ENCODE measurements around the gene AKR1E2. TPM values are rescaled to one million over a fixed set of nuclear protein-coding genes. Genes with fewer than 3 reads are reported as not detected.

The AKR1E2 gene
- total RNA-seq, 1 donor from 2014 or later, result 0.53 TPM

DNA sequence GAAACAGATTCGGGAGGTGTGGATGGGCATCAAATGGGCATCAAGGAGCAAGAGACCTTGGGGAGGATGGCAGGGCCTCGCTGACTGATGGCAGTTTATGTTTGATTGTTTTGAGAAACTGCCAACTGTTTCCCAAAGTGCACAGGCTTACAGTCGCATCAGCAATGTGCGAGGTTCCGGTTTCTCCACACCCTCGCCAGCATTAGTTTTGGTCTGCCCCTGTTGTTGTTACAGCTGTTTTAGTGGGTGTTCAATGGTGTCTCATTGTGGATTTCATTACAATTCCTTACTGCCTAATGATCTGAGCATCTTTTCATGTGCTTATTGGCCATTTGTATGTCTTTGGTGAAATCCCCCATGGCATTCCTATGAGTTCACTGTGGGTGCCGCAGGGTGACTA lies 24.4 kb downstream of the AKR1E2 start:
- H3K27ac ChIP-seq, result peak overlapping the region; percentile 37 to 39
- no peak overlapping the region for H3K4me3 ChIP-seq
- no peak for DNase-seq (ENCODE audit: low spot score in 2 of 2)
- H3K9me3 ChIP-seq, result no peaks in the 10 kb centered on the region
- no peaks in the 10 kb centered on the region for H3K27me3 ChIP-seq
- peaks cover 2 to 26% of the 10 kb centered on the region in 2 donors for H3K4me1 ChIP-seq
- TF ChIP-seq, protein P1, sequence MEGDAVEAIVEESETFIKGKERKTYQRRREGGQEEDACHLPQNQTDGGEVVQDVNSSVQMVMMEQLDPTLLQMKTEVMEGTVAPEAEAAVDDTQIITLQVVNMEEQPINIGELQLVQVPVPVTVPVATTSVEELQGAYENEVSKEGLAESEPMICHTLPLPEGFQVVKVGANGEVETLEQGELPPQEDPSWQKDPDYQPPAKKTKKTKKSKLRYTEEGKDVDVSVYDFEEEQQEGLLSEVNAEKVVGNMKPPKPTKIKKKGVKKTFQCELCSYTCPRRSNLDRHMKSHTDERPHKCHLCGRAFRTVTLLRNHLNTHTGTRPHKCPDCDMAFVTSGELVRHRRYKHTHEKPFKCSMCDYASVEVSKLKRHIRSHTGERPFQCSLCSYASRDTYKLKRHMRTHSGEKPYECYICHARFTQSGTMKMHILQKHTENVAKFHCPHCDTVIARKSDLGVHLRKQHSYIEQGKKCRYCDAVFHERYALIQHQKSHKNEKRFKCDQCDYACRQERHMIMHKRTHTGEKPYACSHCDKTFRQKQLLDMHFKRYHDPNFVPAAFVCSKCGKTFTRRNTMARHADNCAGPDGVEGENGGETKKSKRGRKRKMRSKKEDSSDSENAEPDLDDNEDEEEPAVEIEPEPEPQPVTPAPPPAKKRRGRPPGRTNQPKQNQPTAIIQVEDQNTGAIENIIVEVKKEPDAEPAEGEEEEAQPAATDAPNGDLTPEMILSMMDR (IDR thresholded peaks at IDR 0.05), result no peak
- intact Hi-C loops (cut with DNase I), result loop anchor here (5.0 kb wide), 1 partner anchor 52 kb away; no protein-coding TSS in a partner anchor
- H3K36me3 ChIP-seq, result no peaks in the 10 kb centered on the region

DNA sequence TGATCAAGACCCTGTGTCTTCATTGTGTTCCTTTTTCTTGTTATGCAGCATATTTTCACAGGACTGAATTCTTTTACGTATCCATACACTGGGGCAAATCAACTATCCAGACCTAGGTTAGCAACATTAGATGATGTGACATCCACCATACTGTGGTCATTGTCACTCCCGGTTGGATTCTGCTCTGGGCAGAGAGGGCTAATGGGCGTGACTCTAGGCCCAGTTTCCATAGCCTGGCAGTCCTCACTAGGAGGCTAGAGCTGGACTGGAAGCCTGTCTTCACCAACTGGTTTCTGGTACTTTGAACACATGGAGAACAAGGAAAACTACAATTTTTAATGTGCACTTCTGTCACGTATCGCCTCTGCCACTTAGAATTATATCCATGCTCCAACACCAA lies 25.2 kb downstream of the AKR1E2 start:
- intact Hi-C loops (cut with DNase I), result loop anchor here (5.0 kb wide), 1 partner anchor 51 kb away; no protein-coding TSS in a partner anchor
- Histone ChIP-seq H3K9me3 (no peaks in the 10 kb centered on the region), H3K27me3 (no peaks in the 10 kb centered on the region), H3K27ac (peak overlapping the region; percentile 53 to 70), H3K4me3 (no peak overlapping the region), H3K36me3 (no peaks in the 10 kb centered on the region), H3K4me1 (peaks cover 2 to 26% of the 10 kb centered on the region in 2 donors)
- DNase-seq (ENCODE audit: low spot score in 2 of 2), result no peak
- TF ChIP-seq, protein P1 (IDR thresholded peaks at IDR 0.05), result no peak

DNA sequence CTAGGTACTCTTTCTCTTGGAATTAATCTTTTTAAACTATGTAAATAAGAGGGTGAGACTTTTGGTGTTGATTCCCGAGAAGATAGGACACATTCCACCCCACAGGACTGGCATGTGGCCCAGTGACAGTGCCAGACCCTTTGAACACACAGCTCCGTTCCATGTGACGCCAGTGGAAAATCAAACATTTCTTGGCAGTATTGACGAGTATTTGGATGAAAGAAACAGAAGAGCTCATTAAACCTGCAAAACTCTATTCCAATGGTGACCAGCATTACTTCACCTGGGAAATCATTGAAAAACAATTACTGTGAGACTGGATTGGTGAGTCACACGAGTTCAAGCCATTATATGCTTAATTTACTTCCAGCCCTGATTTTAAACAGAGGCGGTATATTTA lies 25.8 kb downstream of the AKR1E2 start:
- no peak for DNase-seq (ENCODE audit: low spot score in 2 of 2)
- no peaks in the 10 kb centered on the region for H3K36me3 ChIP-seq
- TF ChIP-seq, protein P1 (IDR thresholded peaks at IDR 0.05), result no peak
- no peaks in the 10 kb centered on the region for H3K9me3 ChIP-seq
- intact Hi-C loops (cut with DNase I), result loop anchor here (5.0 kb wide), 1 partner anchor 50 kb away; no protein-coding TSS in a partner anchor
- peaks cover 2 to 26% of the 10 kb centered on the region in 2 donors for H3K4me1 ChIP-seq
- peak overlapping the region; percentile 53 to 70 for H3K27ac ChIP-seq
- no peak overlapping the region for H3K4me3 ChIP-seq
- H3K27me3 ChIP-seq, result no peaks in the 10 kb centered on the region

DNA sequence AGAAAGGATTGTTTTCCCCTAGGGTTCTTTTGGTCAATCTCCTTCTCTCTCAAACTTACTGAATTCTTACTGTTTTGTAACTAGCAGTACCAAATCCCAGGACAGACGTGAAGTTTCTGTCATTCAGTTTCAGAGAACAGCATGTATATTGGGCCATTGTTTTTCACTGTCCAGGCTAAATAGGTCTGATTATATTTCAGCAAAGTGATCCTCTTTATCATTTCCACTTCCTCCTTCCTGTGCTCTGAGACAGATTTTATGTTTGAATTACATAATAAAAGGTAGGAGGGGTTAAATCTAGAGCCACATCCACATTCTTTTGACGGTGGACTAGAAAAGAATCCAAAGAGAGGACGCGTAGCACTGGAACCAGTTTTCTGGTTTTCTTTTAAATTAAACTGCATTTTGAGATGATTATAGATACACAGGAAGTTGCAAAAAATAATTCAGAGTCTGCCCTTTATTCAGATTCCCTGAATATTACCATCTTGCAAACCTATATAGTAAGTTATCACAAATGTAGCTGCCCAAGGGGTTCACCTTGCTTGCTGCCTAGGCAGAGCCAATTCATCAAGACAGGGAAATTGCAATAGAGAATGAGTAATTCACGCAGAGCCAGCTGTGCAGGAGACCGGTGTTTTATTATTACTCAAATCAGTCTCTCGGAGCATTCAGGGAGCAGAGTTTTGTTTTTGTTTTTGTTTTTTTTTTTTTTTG lies 40.1 kb downstream of the AKR1E2 start:
- TF ChIP-seq, protein P1 (IDR thresholded peaks at IDR 0.05), result no peak
- intact Hi-C loops (cut with DNase I), result loop anchor here (5.0 kb wide), 1 partner anchor 71 kb away; no protein-coding TSS in a partner anchor
- no peak for DNase-seq (ENCODE audit: low spot score in 2 of 2)
- Histone ChIP-seq H3K27me3 (no peaks in the 10 kb centered on the region), H3K36me3 (no peaks in the 10 kb centered on the region), H3K4me1 (peaks cover 0 to 3% of the 10 kb centered on the region in 2 donors), H3K27ac (peak overlapping the region in 1 of 2 donors; percentile 18), H3K4me3 (no peak overlapping the region), H3K9me3 (no peaks in the 10 kb centered on the region)

DNA sequence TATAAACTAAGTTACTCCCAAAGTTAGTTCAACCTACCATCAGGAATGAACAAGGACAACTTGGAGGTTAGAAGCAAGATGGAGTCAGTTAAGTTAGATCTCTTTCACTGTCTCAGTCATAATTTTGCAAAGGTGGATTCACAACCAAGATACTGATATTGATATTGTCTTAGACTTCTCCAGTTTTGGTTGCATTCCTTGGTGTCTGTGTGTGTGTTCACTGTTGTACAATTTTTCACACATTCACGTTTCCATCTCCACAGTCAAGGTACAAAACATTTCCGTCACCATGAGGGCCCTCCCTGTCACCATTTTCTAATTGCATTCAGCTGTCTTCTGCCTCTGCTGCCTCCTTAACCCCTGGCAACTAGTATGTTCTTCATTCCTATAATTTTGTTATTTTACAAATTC lies 41.1 kb downstream of the AKR1E2 start:
- Histone ChIP-seq H3K36me3 (no peaks in the 10 kb centered on the region), H3K4me3 (no peak overlapping the region), H3K4me1 (peaks cover 0 to 3% of the 10 kb centered on the region in 2 donors), H3K27me3 (no peaks in the 10 kb centered on the region), H3K27ac (peak overlapping the region; percentile 39 to 74), H3K9me3 (no peaks in the 10 kb centered on the region)
- intact Hi-C loops (cut with DNase I), result loop anchor here (5.0 kb wide), 1 partner anchor 70 kb away; no protein-coding TSS in a partner anchor
- DNase-seq (ENCODE audit: low spot score in 2 of 2), result no peak
- TF ChIP-seq, protein P1 (IDR thresholded peaks at IDR 0.05), result no peak

All from ascending aorta (tissue), 2 donors.